GM21447 (cell line): ENCODE measurements around the gene IFNLR1.

Experiments used
- ATAC-seq: cut with Tn5 transposase; IDR thresholded peaks from one replicate; pipeline ENCODE4 v1.9.1; 2021; ENCODE audit not compliant: unreplicated experiment

IFNLR1 gene

GRCh38 chr1:24178407-24178806 is 8.7 kb downstream of the IFNLR1 start:
- ATAC-seq = no peak

DNA sequence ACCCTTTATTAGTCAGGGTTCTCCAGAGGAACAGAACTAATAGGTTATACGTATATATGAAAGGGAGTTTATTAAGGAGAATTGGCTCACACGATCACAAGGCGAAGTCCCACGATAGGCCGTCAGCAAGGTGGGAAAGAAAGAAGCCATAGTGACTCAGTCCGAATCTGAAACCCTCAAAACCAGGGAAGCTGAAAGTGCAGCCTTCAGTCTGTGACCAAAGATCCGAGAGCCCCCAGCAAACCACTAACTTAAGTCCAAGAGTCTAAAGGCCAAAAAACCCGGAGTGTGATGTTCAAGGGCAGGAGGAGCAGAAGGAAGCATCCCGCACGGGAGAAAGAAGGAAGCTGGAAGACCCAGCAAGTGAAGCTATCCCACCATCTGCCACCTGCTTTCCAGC is 9.9 kb downstream of the IFNLR1 start:
- ATAC-seq = no peak

DNA sequence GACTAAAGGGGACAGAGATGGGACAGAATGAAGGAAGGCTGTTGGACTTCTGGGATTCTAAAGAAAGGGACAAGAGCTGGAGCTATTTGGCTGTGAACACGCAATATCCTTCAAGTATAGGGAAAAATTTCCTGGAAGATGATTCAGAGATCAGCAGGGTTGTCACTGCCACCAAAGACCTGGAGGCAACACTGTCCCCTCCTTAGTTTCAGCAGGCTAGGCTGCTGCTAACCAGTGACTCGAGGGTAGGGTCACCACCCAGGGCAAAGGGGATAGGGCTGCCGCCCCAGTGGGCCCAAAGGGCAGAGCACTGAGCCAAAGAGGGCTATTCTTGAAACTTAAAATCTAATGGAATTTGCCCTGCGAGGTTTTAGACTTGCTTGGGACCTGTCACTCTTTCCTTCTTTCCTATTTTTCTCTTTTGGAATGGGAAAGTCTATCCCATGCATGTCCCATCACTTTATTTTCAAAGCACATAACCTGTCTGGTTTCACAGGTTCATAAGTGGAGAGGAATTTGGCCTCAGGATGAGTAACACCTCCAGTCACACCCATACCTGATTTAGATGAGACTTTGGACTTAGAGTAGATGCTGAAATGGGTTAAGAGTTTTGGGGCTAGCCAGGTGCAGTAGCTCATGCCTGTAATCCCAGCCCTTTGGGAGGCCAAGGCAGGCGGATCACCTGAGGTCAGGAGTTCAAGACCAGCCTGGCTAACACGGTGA is 11.9 kb downstream of the IFNLR1 start:
- ATAC-seq = no peak

GRCh38 chr1:24173638-24174575 is 13.2 kb downstream of the IFNLR1 start:
- no peak for ATAC-seq

DNA sequence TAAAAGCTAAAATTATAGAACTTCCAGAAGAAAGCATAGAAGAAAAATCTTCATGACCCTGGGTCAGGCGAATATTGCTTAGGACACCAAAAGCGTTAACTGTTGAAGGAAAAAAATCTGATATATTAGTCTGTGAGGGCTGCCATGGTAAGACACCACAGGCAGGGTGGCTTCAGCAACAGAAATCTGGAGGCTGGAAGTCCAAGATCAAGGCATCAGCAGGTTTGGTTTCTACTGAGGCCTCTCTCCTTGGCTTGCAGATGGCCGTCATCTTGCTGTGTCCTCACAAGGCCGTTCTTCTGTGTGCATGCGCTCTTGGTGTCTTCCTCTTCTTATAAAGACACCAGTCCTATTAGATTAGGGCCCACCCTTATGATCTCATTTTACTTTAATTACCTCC is 14.5 kb downstream of the IFNLR1 start:
- ATAC-seq = no peak

- ATAC-seq = no peak
Measured at GRCh38 chr1:24169286-24169685, 17.8 kb downstream of the IFNLR1 start.

DNA sequence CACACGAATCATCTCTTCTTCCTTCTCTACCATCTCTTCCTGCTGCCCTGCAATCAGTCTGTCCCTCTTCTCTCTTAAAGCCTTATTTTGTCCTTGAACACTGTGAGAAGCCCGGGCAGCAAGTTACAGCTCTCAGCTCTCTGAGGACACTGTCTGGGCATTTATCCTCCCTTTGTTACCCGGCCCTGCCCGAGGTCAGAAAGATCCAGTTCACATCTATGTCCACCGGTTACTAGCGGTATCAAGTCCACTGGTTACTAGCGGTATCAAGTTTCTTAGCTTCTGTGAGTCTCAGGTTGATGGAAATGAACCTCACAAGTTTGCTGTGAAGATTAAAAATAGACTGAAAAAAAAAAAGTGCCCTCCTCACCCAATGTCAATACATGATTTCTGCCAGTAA is 18.8 kb downstream of the IFNLR1 start:
- ATAC-seq = no peak

DNA sequence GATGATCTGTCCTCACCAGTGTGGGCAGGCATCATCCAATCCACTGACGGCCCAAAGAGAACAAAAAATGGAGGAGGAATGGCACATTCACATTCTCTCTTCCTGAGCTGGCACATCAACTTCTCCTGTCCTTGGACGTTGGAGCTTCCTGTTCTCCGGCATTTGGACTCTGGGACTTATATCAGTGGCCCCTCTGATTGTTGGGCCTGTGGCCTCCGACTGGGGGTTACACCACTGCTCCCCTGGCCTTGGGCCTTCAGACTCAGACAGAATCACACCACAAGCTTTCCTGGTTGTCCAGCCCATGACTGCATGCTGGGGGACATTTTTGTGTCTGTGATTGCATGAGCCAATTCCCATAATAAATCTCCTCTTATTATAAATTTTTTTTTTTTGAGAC is 20.1 kb downstream of the IFNLR1 start:
- ATAC-seq = no peak

GRCh38 chr1:24165500-24165899 is 21.6 kb downstream of the IFNLR1 start:
- ATAC-seq = no peak

GRCh38 chr1:24164004-24164403 is 23.1 kb downstream of the IFNLR1 start:
- no peak for ATAC-seq

DNA sequence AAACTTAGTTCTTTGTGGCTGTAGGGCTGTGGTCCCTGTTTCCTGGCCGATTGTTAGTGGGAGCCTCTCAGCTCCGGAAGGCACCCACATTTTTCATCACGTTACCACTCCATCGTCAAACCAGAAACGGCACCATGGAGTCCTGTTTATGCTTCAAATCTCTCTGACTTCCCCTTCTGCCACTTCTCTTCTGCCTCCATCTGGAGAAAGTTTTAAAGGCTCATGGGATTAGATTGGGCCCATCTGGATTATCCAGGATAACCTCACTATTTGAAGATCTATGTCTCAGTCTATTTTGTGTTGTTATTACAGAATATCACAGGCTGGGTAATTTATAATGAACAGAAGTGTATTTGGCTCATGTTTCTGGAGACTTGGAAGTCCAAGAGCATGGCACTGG is 24.9 kb downstream of the IFNLR1 start:
- no peak for ATAC-seq

- no peak for ATAC-seq
Measured at GRCh38 chr1:24161270-24161669, 25.8 kb downstream of the IFNLR1 start.

- no peak for ATAC-seq
Measured at GRCh38 chr1:24159366-24159765, 27.7 kb downstream of the IFNLR1 start.

- no peak for ATAC-seq
Measured at GRCh38 chr1:24157918-24158481, 29.1 kb downstream of the IFNLR1 start.

GRCh38 chr1:24156542-24157260 is 30.4 kb downstream of the IFNLR1 start:
- ATAC-seq = no peak

GRCh38 chr1:24155011-24155782 is 31.9 kb downstream of the IFNLR1 start:
- ATAC-seq = no peak

DNA sequence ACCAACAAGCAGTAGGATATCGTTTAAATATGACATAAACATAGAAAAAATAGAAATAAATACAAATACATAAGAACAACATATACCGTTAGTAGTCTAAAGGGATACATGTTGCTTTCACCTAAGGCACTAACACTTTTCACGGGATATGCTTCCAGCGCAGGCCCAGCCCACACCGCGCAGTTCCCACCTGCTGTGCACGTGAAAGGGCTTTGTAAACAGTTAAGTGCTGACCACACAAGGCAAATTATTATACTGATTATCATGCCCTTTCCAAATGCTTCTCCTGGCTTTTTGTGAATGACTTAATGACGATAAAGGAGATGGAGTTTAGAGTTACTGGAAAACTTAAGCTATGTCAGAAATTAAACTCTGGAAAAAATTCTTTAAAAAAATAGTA is 32.9 kb downstream of the IFNLR1 start:
- no peak for ATAC-seq

DNA sequence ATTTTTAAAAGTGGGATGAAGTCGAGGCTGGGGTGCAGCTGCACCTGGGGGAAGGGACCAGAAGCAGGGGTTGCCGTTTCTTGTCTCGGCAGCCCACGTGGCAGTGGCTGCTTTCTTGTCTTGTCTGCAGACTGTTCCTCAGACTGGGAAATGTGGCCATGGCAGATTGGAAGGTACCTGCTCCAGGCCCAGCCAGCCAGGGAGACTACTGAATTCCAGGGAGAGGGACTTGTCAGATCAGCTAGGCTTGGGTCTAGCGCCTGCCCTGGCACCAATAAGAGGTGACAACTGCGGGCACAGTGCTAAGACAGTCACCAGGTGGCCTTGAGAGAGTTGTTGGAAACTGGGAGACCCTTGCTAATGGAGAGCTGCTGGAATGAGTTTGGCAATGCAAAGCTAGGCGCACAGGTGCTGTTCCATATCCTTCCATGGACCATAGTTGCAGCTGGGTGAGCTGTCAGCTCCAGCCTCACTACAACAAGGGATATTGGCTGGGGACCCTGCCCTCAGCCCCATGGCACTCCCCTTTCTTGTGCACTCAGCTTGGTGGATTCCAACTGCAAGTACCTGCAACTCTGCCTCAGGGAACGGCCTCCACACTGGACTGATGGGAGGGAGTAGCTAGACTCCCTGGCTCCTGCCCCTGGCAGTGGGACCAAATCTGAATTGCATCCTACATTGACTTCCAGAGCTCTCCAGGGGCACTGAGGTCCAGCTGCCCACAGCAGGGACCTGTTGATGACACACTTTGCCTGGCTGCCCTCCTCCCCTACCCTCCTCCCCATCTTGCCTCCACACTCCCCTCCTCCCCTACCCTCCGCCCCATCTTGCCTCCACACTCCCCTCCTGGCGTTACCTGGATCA is 34.2 kb downstream of the IFNLR1 start:
- no peak for ATAC-seq

GRCh38 chr1:24151175-24151533 is 35.9 kb downstream of the IFNLR1 start:
- no peak for ATAC-seq
